Metanephros (tissue), 2 donors: ENCODE results near the gene PPP2R2B. TPM values are rescaled to one million over a fixed set of nuclear protein-coding genes. Genes with fewer than 3 reads are reported as not detected.

Source experiments
- small RNA-seq: library from RNA; depleted of rRNA; stranded (forward); fragments of <200 nt; gene quantifications from one replicate; pipeline ENCODE3, GENCODE V24; 2014; ENCODE audit warnings: low replicate concordance
- total RNA-seq: library from RNA; depleted of rRNA; stranded (reverse); fragments of >200 nt; gene quantifications from one replicate; pipeline ENCODE4 v1.2.3, GENCODE V29; 2014

Gene PPP2R2B
- 10.3 TPM for total RNA-seq

GRCh38 chr5:146878476-146879172, at the start of gene PPP2R2B:
Gene PPP2R2B, minus strand, starts transcription at chr5:146878757.

Small RNA genes within 50 kb of the gene (small RNA-seq; reads per million reads assigned to genes)
- gene RN7SL791P: 0.12 reads per million
